DMS 273 (cell line): ENCODE measurements around the gene CERS4.
A peak's percentile ranks its signal among the peaks of the same experiment; 100 is the strongest.
"Not testable (repeated sequence)": the region's sequence is repeated elsewhere in the genome, so short reads cannot be mapped to it uniquely, and the experiment has no call there.

ENCODE experiments used
- DNase-seq: peaks from one replicate; lab custom pipeline; 2025; ENCODE audit not compliant: unreplicated experiment; lab: John Stamatoyannopoulos, UW

CERS4 gene

GRCh38 chr19:8261347-8261746 lies 52.2 kb downstream of the CERS4 start:
- DNase-seq, result no peak

- no peak for DNase-seq
These were observed 52.7 kb downstream of the CERS4 start for GRCh38 chr19:8261881-8262280.

GRCh38 chr19:8262431-8262830 lies 53.3 kb downstream of the CERS4 start:
- no peak for DNase-seq

GRCh38 chr19:8264248-8264647 lies 55.1 kb downstream of the CERS4 start:
- DNase-seq, result not testable (repeated sequence)

DNA sequence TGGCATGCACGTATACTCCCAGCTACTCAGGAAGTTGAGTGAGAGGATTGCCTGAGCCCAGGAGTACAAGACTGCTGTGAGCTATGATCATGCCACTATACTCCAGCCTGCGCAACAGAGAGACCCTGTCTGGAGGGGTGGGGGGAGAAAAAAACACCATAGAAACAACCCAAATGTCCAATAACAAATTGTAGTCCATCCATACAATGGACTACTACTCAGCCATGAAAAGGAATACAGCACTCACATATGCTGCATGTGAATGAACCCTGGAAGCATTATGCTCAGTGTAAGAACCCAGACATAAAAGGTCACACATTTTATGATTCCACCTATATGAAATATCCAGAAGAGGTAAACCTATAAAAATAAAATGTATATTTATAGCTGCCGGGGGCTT lies 56.7 kb downstream of the CERS4 start:
- no peak for DNase-seq

- no peak for DNase-seq
These were observed 60.6 kb downstream of the CERS4 start for GRCh38 chr19:8269724-8270123.

GRCh38 chr19:8276508-8276907 lies 67.3 kb downstream of the CERS4 start:
- not testable (repeated sequence) for DNase-seq

DNA sequence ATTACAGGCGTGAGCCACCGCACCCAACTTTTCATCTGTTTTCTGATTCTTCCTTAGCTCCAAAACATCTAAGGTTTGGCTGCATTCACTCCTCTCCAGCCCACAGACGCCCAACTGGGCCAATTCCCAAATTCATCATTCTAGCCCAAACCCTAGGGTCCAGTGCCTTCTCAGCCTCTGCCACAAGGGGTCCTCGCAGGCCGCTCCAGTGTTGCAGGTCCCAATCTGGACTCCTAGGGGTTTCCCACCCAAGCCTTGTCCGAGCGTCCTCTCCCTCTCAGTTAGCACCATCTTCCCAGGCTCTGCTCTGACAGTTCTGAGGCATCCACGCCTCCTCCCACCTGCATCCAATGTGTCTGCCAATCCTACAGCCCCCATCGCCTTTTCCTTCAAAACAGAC lies 82.2 kb downstream of the CERS4 start:
- not testable (repeated sequence) for DNase-seq

DNA sequence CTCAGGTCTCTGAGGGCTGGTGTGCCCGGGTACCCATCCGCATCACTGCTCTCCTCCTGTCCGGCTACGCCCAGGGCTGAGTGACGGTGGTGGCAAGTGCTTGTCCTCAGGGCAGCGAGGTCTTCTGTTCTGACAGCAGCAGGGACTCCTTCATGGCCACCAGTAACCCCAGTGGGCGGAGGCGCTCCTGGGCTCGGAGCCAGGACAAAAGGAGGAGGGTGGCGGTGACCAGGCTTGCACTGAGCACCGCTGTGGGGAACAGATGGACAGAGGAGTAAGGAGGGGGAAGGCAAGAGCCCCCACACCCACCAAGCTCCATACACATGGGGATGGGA lies 93.2 kb downstream of the CERS4 start:
- peak; percentile 75 for DNase-seq

DNA sequence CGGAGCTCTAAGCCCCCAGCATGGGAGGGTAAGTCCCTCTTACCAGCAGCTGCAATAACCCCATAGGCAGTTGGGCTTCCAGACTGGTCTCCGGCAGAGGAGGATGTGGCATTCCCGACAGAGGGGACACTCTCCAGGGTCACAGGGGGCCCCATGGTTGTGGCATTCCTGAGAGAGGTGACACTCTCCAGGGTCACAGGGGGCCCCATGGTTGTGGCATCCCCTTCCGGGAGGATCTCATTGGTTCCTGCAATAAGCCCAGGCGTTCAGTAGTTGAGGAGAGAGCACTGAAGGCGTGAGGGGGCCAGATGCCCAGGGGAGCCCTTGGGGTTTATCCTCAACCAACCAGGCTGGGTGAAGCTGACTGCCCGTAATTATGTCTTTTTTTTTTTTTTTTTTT lies 93.6 kb downstream of the CERS4 start:
- DNase-seq, result peak; percentile 58

DNA sequence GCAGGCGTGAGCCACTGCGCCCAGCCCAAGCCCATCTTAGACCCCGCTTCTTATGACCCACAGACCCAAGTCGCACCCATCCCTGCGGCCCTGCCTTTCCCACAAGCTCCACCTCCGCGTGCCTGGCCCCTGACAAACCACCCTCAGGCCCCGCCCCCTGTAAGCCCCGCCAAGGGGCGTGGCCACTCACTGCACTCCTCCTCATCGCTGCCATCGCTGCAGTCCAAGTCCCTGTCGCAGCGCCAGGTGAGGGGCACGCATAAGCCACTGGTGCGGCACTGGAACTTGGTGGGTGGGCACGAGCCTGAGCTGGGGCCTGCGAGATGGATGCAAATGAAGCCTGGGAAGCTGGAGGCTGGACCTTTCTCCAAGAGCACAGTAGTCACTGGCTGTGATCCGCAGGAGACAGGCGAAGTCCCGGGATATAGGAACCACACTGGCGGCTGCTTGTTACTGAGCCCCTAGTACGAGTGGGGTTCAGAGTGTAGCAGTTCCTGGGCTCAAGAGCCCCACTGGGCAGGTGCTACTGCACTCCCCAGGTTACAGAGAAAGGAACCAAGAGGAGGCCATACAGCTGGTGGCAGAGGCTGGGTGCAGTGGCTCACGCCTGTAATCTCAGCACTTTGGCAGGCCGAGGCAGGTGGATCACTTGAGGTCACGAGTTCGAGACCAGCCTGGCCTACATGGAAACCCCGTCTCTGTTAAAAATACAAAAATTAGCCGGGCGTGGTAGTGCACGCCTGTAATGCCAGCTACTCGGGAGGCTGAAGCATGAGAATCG lies 95.9 kb downstream of the CERS4 start:
- DNase-seq, result peak; percentile 44

GRCh38 chr19:8305798-8306197 lies 96.6 kb downstream of the CERS4 start:
- no peak for DNase-seq

DNA sequence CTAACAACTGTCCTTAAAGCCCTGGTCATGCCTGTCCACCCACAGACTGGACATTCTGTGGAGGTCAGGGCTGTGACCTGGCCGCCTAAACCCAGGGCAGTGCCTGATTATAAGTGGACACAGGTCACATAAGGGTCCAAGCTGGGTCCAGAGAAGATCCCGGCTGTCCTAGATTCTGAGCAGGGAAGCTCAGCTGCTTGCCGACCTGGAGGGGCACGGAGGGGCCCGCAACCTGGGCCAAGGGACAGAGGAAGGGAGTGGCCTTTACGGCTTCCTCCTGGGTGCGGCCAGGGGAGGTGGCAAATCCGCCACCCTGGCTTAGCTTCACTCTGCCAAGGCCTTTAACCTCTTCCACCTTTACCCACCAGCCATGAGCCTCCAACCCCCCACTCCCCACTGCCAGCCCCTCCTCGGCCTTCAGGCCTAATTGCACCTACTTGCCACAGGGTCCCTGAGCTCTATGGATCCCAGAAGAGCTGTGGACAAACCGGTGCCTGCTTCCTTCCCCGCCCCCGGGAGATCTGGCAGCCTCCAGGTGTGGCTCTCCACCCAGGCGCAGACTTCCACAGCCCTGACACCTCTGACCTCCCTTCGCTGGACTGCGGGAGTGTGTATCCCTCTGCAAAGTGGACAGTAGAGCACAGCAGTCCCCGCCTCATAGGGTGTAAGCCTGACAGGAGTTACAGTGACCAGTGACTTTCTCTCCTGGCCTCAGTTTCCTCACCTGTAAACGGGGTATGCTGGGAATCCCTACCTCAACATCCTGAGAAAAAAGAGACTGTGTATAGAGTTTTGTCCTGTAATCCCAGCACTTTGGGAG lies 97.3 kb downstream of the CERS4 start:
- DNase-seq, result no peak

DNA sequence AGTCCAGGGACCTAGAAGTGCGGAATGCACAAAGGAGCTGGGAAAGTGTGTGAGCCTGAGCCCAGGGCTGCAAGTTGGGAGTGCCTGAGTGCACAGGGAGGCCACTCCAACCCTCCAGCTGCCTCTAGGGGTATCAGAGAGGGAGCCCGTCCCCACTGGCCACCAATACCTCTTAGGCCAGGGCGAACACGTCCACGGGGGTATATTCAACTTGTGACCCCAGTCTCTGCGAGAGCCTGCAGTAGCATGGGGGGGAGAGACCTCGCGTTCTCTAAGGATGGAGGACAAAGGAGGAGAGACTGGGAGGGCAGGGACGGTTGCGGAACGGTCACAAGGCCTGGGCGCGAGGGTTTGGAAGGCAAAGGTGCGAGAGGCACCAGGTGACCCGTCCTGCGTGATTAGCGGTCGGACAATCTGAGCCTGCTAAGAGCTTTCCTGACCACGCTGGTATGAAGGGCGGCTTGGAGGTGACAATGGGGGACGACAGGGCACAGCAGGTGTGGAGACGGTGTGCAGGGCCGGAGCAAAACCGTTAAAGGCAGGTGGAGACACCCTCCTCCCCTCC lies 98.3 kb downstream of the CERS4 start:
- DNase-seq, result peak; percentile 70

GRCh38 chr19:8307965-8308866 lies 99.0 kb downstream of the CERS4 start, which contains the start of gene CD320:
TSS of gene CD320 (minus strand) at chr19:8308358. CDS start at chr19:8308290, 68 bp downstream.
- DNase-seq, result peak; percentile 98

DNA sequence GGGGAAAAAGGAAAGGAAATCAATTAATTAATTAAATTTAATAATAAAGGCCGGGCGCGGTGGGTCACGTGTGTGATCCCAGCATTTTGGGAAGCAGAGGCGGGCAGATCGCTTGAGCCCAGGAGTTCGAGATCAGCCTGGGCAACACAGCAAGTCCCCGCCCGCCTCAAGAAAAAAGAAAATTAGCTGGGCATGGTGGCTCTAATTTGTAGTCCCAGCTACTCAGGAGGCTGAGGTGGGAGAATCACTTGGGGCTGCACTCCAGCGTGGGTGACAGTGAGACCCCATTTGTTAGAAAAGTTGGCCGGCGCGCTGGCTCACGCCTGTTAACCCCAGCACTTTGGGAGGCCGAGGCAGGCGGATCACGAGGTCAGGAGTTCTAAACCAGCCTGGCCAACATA lies 99.7 kb downstream of the CERS4 start:
- DNase-seq, result no peak

DNA sequence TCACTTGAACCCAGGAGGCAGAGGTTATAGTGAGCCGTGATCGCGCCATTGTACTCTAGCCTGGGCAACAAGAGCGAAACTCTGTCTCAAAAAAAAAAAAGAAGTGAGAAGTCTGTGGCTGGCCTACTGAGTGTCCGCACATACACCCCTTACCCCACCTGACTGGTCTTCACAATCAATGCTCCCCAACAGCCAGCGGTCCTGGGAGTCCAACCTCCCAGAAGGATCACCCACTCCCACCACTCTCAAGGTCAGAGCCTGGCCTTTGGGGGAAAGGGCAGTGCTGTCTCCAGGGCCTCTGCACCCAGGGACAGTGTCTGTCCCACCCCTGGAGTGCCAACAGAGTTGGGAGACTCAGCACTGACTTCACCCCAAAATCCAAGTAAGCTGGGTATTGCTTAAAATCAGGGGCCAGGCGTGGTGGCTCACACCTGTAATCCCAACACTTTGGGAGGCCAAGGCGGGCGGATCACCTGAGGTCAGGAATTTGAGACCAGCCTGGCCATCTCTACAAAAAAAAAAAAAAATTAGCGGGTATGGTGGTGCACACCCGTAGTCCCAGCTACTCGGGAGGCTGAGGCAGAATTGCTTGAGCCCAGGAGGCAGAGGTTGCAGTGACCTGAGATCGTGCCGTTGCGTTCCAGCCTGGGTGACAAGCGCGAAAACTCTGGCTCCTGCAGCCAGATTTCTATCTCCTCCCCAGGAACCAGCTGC lies 101.3 kb downstream of the CERS4 start:
- no peak for DNase-seq

DNA sequence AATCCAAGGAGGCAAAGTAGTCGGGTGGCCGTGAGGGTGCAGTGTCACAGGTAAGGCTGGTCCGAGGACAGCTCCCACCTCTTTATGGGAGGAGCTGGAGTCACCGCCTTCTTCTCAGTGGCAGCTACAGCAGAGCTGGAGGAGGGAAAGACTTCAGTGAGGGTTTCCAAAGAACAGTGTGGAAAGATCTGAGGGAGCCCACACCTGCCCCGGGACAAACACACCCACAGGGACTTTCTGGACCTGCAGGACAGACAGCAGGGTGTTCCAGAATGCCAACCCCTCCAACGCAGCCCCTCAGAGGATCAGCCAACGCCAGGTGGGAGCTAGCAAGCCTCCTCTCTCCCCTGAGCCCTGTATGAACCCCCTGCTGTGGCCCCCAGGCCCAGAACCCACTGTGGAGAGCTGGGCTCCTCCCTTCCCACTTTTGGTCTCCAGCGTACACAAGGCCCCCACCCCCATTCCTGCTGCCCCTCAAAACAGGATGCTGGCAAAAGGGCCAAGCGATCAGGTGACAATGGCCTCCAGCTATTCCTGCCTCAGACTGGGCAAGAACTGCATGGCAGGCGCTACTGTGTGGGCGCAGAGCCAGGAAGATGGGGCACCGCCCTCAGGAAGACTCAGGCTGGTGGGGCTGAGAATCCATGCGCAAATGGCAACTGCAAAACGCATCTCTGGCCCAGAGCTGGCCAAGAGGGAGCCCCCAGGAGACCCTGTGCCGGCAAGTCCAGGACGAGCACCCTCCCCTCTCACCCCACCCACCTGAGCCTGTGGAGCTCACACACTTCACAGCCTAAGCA lies 102.5 kb downstream of the CERS4 start:
- DNase-seq, result peak; percentile 50
